Gastrocnemius medialis (tissue), 4 donors: ENCODE data around the gene MBNL2. TPM values are rescaled to one million over a fixed set of nuclear protein-coding genes. Genes with fewer than 3 reads are reported as not detected.

Experiments used
- ATAC-seq, 2 donors: fragments of 150-250 bp; one replicate each; pipeline ENCODE4 v1.9.1; 2016
- DNase-seq, 2 donors: peaks; one replicate each; pipeline ENCODE4 v3.0.0-alpha.2; 2019
- H3K27ac ChIP-seq, 4 donors: fragments of 200-600 bp; sonication (generic); 1 replicate in 1 of 4; 2 replicates in 3 of 4; pipeline ENCODE4 v1.5.1; 2016 to 2018; ENCODE audit warnings: mild to moderate bottlenecking in 2 of 4, moderate library complexity in 1 of 4
- H3K27me3 ChIP-seq, 3 donors: fragments of 200-600 bp; sonication (generic) in 2 of 3; 1 replicate in 1 of 3; 2 replicates in 2 of 3; pipeline versions ENCODE4 v1.5.1 to v1.6.0; 2016 to 2019; ENCODE audit warnings: mild to moderate bottlenecking in 1 of 3, moderate library complexity in 1 of 3
- H3K36me3 ChIP-seq, 2 donors: fragments of 200-600 bp; sonication (generic) in 1 of 2; one replicate each; pipeline ENCODE4 v1.5.1; 2017 to 2018
- H3K4me1 ChIP-seq, 2 donors: fragments of 200-600 bp; sonication (generic) in 1 of 2; one replicate each; pipeline ENCODE4 v1.5.1; 2016 to 2017; ENCODE audit warnings: mild to moderate bottlenecking in 2 of 2
- H3K4me3 ChIP-seq, 4 donors: fragments of 200-600 bp; sonication (generic) in 3 of 4; 1 replicate in 1 of 4; 2 replicates in 3 of 4; pipeline ENCODE4 v1.5.1; 2016 to 2019; ENCODE audit warnings: mild to moderate bottlenecking in 2 of 4
- H3K9me3 ChIP-seq, 3 donors: fragments of 200-600 bp; sonication (generic) in 2 of 3; 1 replicate in 1 of 3; 2 replicates in 2 of 3; pipeline ENCODE4 v1.5.1; 2016 to 2019
- POLR2A ChIP-seq, 2 donors: fragments of 450-650 bp; IDR thresholded peaks; one replicate each; pipeline ENCODE4 v1.6.1; 2017; ENCODE audit warnings: antibody characterized with exemption in 2 of 2, mild to moderate bottlenecking in 2 of 2, moderate library complexity in 2 of 2
- in situ Hi-C, 4 donors: fragments of 200-750 bp; cut with MboI; loops; one replicate each; pipeline versions ENCODE4 v1.15.0 to v1.8.0; 2017; ENCODE audit warnings: low sequenced_read_pairs in 4 of 4
- intact Hi-C: fragments of 100-400 bp; cut with DNase I; formaldehyde crosslinking; loops from one replicate; pipeline ENCODE4 v1.15.1; 2023; ENCODE audit warnings: low total_unique reads
- total RNA-seq, 4 donors: library from RNA; depleted of rRNA; stranded (reverse); fragments of >200 nt; gene quantifications; one replicate each; pipeline versions ENCODE4 v1.1.0 to v1.2.3, GENCODE V29; 2016
- TF ChIP-seq, protein P1 (sequence below), 5 experiments: fragments of 450-650 bp in 3 of 5; fragments of 200-600 bp in 2 of 5; sonication (generic) in 2 of 5; IDR thresholded peaks in 4 of 5; conservative IDR thresholded peaks in 1 of 5; 1 replicate in 4 of 5; 2 replicates in 1 of 5; pipeline ENCODE4 v1.5.1; 2016 to 2019; ENCODE audit warnings: antibody characterized with exemption in 5 of 5, mild to moderate bottlenecking in 3 of 5, moderate library complexity in 3 of 5

MBNL2 gene
- total RNA-seq, 4 donors from 2014 or later: 47.9 to 92.0 (median 71.3) TPM

DNA sequence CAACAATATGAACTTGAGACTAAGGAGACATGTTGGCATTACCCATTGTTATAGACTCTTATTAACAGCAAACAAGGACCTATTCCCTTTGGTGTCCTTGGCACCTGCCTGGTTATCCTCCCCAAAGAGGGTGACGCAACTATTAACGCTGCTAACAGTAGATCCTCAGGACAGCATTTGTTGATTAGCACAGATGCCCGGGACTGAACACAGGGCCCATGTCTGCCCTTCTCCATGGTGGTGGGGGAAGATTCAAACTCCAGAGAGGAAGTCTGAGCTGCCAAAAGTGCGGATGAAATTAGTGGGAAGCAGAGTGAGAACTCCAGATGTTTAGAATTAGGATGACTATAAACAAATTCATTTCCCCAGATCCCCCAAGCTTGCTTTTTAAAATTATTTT is 110.6 kb downstream of the MBNL2 start:
- Histone ChIP-seq H3K27me3 (no peaks in the 10 kb centered on the region), H3K4me3 (no peak overlapping the region), H3K4me1 (peaks cover 39 to 44% of the 10 kb centered on the region in 2 donors), H3K27ac (peak overlapping the region in 3 of 4 donors; percentile 9 to 33 (median 21)), H3K36me3 (no peaks in the 10 kb centered on the region), H3K9me3 (no peaks in the 10 kb centered on the region)
- in situ Hi-C loops: no loop called here
- ATAC-seq (no peak), DNase-seq (no peak)
- intact Hi-C loops: no loop called here
- TF ChIP-seq, protein P1, sequence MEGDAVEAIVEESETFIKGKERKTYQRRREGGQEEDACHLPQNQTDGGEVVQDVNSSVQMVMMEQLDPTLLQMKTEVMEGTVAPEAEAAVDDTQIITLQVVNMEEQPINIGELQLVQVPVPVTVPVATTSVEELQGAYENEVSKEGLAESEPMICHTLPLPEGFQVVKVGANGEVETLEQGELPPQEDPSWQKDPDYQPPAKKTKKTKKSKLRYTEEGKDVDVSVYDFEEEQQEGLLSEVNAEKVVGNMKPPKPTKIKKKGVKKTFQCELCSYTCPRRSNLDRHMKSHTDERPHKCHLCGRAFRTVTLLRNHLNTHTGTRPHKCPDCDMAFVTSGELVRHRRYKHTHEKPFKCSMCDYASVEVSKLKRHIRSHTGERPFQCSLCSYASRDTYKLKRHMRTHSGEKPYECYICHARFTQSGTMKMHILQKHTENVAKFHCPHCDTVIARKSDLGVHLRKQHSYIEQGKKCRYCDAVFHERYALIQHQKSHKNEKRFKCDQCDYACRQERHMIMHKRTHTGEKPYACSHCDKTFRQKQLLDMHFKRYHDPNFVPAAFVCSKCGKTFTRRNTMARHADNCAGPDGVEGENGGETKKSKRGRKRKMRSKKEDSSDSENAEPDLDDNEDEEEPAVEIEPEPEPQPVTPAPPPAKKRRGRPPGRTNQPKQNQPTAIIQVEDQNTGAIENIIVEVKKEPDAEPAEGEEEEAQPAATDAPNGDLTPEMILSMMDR (IDR thresholded peaks at IDR 0.05 in 4 of 5, conservative IDR thresholded peaks at IDR 0.05 in 1 of 5): no peak
- no peak for TF ChIP-seq POLR2A (IDR thresholded peaks at IDR 0.05)

DNA sequence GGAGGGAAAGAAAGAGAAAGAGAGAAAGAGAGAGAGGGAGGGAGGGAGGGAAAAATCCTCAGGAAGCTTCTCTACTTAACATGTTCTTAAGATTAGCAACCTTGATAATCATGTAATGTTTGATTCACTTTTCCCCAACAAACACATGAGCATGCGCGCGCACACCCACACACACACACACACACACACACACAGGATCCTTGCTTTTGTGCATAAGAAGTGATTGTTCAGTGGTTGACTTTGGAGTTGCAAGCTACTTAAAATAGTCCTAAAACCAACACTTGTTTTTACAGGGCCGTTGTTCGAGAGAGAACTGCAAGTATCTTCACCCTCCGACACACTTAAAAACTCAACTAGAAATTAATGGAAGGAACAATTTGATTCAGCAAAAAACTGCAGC is 111.8 kb downstream of the MBNL2 start:
- H3K9me3 ChIP-seq: no peaks in the 10 kb centered on the region
- no peak overlapping the region for H3K4me3 ChIP-seq
- H3K4me1 ChIP-seq: peaks cover 38 to 39% of the 10 kb centered on the region in 2 donors
- DNase-seq (no peak), ATAC-seq (no peak)
- H3K36me3 ChIP-seq: no peaks in the 10 kb centered on the region
- no peak for TF ChIP-seq POLR2A (IDR thresholded peaks at IDR 0.05)
- TF ChIP-seq, protein P1 (IDR thresholded peaks at IDR 0.05 in 4 of 5, conservative IDR thresholded peaks at IDR 0.05 in 1 of 5): no peak
- in situ Hi-C loops (no loop called here), intact Hi-C loops (no loop called here)
- peak overlapping the region in 1 of 4 donors; percentile 65 for H3K27ac ChIP-seq
- H3K27me3 ChIP-seq: no peaks in the 10 kb centered on the region

DNA sequence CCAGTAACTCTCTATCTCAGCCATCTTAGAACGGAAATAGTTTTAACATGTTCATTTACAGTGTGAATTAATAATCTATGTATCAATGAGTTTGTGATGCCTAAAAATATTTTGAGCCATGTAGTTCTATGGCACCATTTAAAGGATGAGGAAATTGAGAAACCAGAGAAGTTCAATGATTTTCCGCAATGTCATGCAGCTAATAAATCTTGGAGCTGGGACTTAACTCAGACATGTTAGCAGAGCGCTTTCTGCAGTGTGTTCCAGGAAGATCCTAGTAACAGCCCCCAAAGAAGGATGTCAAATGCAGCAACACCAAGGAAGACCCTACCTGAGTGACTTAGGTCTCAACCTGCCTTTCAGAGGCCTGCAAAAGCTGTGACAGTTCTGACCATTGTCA is 112.6 kb downstream of the MBNL2 start:
- H3K4me1 ChIP-seq: peaks cover 37 to 40% of the 10 kb centered on the region in 2 donors
- H3K27me3 ChIP-seq: no peaks in the 10 kb centered on the region
- no peaks in the 10 kb centered on the region for H3K9me3 ChIP-seq
- intact Hi-C loops (no loop called here), in situ Hi-C loops (no loop called here)
- H3K36me3 ChIP-seq: no peaks in the 10 kb centered on the region
- peak overlapping the region; percentile 13 to 65 (median 35) for H3K27ac ChIP-seq
- H3K4me3 ChIP-seq: no peak overlapping the region
- DNase-seq (no peak), ATAC-seq (no peak)
- no peak for TF ChIP-seq POLR2A (IDR thresholded peaks at IDR 0.05)
- TF ChIP-seq, protein P1 (IDR thresholded peaks at IDR 0.05 in 4 of 5, conservative IDR thresholded peaks at IDR 0.05 in 1 of 5): no peak

DNA sequence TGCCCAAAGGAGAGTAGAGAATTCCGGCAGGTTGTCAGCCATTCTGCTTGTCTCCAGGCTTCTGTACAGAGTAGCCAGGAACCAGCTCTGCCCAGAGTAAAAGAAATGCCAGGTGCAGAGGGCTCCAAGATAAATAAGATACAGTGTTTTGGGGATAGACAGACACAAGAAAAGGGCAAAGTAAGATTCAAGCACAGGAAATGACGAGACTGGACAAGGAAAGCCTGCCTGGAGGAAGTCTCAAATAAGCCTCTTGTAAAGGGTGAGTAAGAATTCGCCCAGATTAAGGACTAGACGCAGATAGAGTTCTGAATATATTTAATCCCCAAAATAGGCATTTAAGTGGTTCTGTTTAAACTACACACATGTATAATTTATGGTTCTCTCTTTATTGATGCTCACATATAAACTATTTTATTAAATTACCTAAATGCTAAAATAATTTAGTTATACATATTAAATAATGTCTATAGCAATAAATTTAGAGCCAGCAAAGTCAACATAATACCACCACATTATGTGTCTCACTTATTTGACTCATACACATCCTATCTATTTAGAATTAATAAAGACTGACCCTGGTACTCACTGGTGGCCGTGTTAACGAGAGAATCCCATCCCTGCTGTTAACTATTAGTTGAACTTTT is 113.5 kb downstream of the MBNL2 start:
- peaks cover 36 to 47% of the 10 kb centered on the region in 2 donors for H3K4me1 ChIP-seq
- intact Hi-C loops (no loop called here), in situ Hi-C loops (no loop called here)
- H3K27ac ChIP-seq: peak overlapping the region; percentile 13 to 65 (median 35)
- no peak for DNase-seq
- H3K27me3 ChIP-seq: no peaks in the 10 kb centered on the region
- TF ChIP-seq, protein P1 (IDR thresholded peaks at IDR 0.05 in 4 of 5, conservative IDR thresholded peaks at IDR 0.05 in 1 of 5): no peak
- TF ChIP-seq POLR2A (IDR thresholded peaks at IDR 0.05): no peak
- no peaks in the 10 kb centered on the region for H3K36me3 ChIP-seq
- H3K9me3 ChIP-seq: no peaks in the 10 kb centered on the region
- no peak for ATAC-seq
- H3K4me3 ChIP-seq: no peak overlapping the region
